ENCODE results near the gene MAN1B1. TPM values are rescaled to one million over a fixed set of nuclear protein-coding genes. Genes with fewer than 3 reads are reported as not detected.

MAN1B1 gene
- polyA plus RNA-seq, 3 donors, result 29.3 to 38.2 (median 33.3) TPM

GRCh38 chr9:137140151-137141012, 53.6 kb downstream of the MAN1B1 start:
- H3K4me3 Mint-ChIP-seq, result peak overlapping the region in 1 of 2 donors; percentile 24
- peaks cover 14 to 53% of the 10 kb centered on the region in 2 donors for H3K27me3 ChIP-seq (ENCODE audit: control insufficient read depth in 2 of 2, insufficient read depth in 2 of 2, low read length in 2 of 2)
- H3K79me2 ChIP-seq (ENCODE audit: insufficient read depth, low read length), result no peaks in the 10 kb centered on the region
- H3K27me3 Mint-ChIP-seq (ENCODE audit: low read depth in 3 of 3), result peaks cover 53 to 69% (median 56%) of the 10 kb centered on the region in 3 donors
- H3K9ac ChIP-seq (ENCODE audit: insufficient read depth, low read length, poor library complexity, severe bottlenecking), result no peak overlapping the region
- H3K36me3 Mint-ChIP-seq, result peaks cover 0 to 2% of the 10 kb centered on the region in 2 donors
- DNase-seq, result no peak
- H3K27ac ChIP-seq (ENCODE audit: low read depth in 1 of 2, low read length in 2 of 2), result no peak overlapping the region
- no peak for TF ChIP-seq CTCF (IDR thresholded peaks at IDR 0.05)
- intact Hi-C loops (cut with micrococcal nuclease), result no loop called here
- H3K9me3 Mint-ChIP-seq, result peaks cover 0 to 7% (median 1%) of the 10 kb centered on the region in 7 donors
- H4K20me1 ChIP-seq (ENCODE audit: insufficient read depth, low read length), result no peaks in the 10 kb centered on the region
- H3K4me1 ChIP-seq (ENCODE audit: control insufficient read depth in 1 of 2, insufficient read depth in 2 of 2, low read length in 2 of 2), result no peaks in the 10 kb centered on the region
- no peaks in the 10 kb centered on the region for H3K4me1 Mint-ChIP-seq
- no peak overlapping the region for H2AFZ ChIP-seq (ENCODE audit: insufficient read depth, low read depth, low read length, poor library complexity, severe bottlenecking)
- peaks cover 0 to 14% of the 10 kb centered on the region in 2 donors for H3K9me3 ChIP-seq (replicated peaks in 1 of 2; ENCODE audit: control insufficient read depth in 1 of 2, insufficient read depth in 1 of 2, low read length in 2 of 2)
- no peaks in the 10 kb centered on the region for H3K36me3 ChIP-seq (replicated peaks in 1 of 2; ENCODE audit: control insufficient read depth in 1 of 2, insufficient read depth in 2 of 2, low read length in 2 of 2)
- H3K4me2 ChIP-seq (replicated peaks; ENCODE audit: extremely low read depth, low read length, poor library complexity, severe bottlenecking), result no peak overlapping the region
- no peak overlapping the region for H3K4me3 ChIP-seq (replicated peaks in 1 of 3; ENCODE audit: low read depth in 2 of 3, low read length in 3 of 3)
- WGBS (ENCODE audit: insufficient coverage), result 63% methylated on average over 16 of the region's 26 CpGs
- no peak overlapping the region for H3K27ac Mint-ChIP-seq

- Histone ChIP-seq H3K9me3 (replicated peaks in 1 of 2; ENCODE audit: control insufficient read depth in 1 of 2, insufficient read depth in 1 of 2, low read length in 2 of 2) (peaks cover 0 to 14% of the 10 kb centered on the region in 2 donors), H3K36me3 (replicated peaks in 1 of 2; ENCODE audit: control insufficient read depth in 1 of 2, insufficient read depth in 2 of 2, low read length in 2 of 2) (no peaks in the 10 kb centered on the region), H3K4me3 (replicated peaks in 1 of 3; ENCODE audit: low read depth in 2 of 3, low read length in 3 of 3) (no peak overlapping the region), H3K79me2 (ENCODE audit: insufficient read depth, low read length) (no peaks in the 10 kb centered on the region), H2AFZ (ENCODE audit: insufficient read depth, low read depth, low read length, poor library complexity, severe bottlenecking) (no peak overlapping the region), H3K4me1 (ENCODE audit: control insufficient read depth in 1 of 2, insufficient read depth in 2 of 2, low read length in 2 of 2) (no peaks in the 10 kb centered on the region), H3K27ac (ENCODE audit: low read depth in 1 of 2, low read length in 2 of 2) (no peak overlapping the region), H4K20me1 (ENCODE audit: insufficient read depth, low read length) (no peaks in the 10 kb centered on the region), H3K9ac (ENCODE audit: insufficient read depth, low read length, poor library complexity, severe bottlenecking) (no peak overlapping the region), H3K4me2 (replicated peaks; ENCODE audit: extremely low read depth, low read length, poor library complexity, severe bottlenecking) (no peak overlapping the region), H3K27me3 (ENCODE audit: control insufficient read depth in 2 of 2, insufficient read depth in 2 of 2, low read length in 2 of 2) (peaks cover 14 to 47% of the 10 kb centered on the region in 2 donors)
- Mint-ChIP-seq H3K27ac (no peak overlapping the region), H3K36me3 (peaks cover 0 to 2% of the 10 kb centered on the region in 2 donors), H3K4me3 (no peak overlapping the region), H3K27me3 (ENCODE audit: low read depth in 3 of 3) (peaks cover 48 to 65% (median 50%) of the 10 kb centered on the region in 3 donors), H3K9me3 (peaks cover 0 to 7% (median 1%) of the 10 kb centered on the region in 7 donors), H3K4me1 (no peaks in the 10 kb centered on the region)
- WGBS (ENCODE audit: insufficient coverage), result 83% methylated on average over 16 of the region's 17 CpGs
- intact Hi-C loops (cut with micrococcal nuclease), result no loop called here
- TF ChIP-seq CTCF (IDR thresholded peaks at IDR 0.05), result no peak
- no peak for DNase-seq
Observed at GRCh38 chr9:137141050-137141810, 54.4 kb downstream of the MAN1B1 start.
